AG09309 (cell line): ENCODE data around the gene PPARD.

ENCODE experiments used
- DNase-seq: peaks from one replicate; pipeline ENCODE4 v3.0.0-alpha.2; 2010; ENCODE audit warnings: low read depth
- H3K4me3 ChIP-seq: 2 replicates; pipeline ENCODE4 v1.5.1; 2011; ENCODE audit warnings: mild to moderate bottlenecking, low read depth, low read length, moderate library complexity; ENCODE audit not compliant: control insufficient read depth
- TF ChIP-seq, protein P1 (sequence below): IDR thresholded peaks from 2 replicates; pipeline ENCODE4 v1.5.1; 2011; ENCODE audit warnings: mild to moderate bottlenecking, low read depth, low read length, inconsistent platforms; ENCODE audit not compliant: insufficient read depth, control insufficient read depth; ENCODE audit errors: missing control alignments

Gene PPARD

DNA sequence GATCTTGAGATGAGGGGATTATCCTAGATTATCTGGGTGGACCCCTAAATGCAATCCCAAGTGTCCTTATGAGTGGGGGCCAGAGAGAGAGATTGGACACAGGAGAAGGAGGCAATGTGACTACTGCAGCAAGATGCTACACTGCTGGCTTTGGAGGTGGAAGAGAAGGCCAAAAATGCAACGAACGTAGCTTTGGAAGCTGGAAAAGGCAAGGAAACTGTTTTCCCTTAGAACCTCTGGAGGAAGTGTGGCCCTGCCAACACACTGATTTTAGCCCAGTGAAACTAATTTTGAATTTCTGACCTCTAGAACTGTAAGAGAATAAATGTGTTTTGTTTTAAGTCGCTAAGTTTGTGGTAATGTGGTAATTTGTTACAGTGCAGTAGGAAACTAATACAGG, 15.7 kb downstream of the PPARD start:
- DNase-seq, result no peak
- TF ChIP-seq, protein P1, sequence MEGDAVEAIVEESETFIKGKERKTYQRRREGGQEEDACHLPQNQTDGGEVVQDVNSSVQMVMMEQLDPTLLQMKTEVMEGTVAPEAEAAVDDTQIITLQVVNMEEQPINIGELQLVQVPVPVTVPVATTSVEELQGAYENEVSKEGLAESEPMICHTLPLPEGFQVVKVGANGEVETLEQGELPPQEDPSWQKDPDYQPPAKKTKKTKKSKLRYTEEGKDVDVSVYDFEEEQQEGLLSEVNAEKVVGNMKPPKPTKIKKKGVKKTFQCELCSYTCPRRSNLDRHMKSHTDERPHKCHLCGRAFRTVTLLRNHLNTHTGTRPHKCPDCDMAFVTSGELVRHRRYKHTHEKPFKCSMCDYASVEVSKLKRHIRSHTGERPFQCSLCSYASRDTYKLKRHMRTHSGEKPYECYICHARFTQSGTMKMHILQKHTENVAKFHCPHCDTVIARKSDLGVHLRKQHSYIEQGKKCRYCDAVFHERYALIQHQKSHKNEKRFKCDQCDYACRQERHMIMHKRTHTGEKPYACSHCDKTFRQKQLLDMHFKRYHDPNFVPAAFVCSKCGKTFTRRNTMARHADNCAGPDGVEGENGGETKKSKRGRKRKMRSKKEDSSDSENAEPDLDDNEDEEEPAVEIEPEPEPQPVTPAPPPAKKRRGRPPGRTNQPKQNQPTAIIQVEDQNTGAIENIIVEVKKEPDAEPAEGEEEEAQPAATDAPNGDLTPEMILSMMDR, result no peak
- no peak overlapping the region for H3K4me3 ChIP-seq

DNA sequence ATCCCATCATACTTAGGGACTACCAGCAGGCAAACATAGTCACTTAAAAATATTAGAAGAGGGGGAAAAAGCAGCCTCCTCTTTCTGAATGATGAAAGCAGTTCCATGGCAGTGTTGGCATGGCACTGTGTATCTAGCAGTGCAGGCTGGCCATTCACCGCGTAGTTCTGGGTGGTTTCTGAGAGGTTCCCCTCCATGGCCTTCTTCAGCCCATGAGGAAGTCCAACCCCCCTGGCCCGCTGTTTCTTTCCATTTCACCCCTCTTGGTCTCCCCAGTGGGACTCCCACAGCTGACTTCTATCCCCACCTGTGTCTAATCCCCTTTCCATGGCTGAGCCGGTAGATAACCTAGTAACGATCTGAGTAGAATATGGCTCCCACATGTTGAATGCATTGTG, 17.0 kb downstream of the PPARD start:
- DNase-seq, result no peak
- TF ChIP-seq, protein P1, result no peak
- H3K4me3 ChIP-seq, result no peak overlapping the region

DNA sequence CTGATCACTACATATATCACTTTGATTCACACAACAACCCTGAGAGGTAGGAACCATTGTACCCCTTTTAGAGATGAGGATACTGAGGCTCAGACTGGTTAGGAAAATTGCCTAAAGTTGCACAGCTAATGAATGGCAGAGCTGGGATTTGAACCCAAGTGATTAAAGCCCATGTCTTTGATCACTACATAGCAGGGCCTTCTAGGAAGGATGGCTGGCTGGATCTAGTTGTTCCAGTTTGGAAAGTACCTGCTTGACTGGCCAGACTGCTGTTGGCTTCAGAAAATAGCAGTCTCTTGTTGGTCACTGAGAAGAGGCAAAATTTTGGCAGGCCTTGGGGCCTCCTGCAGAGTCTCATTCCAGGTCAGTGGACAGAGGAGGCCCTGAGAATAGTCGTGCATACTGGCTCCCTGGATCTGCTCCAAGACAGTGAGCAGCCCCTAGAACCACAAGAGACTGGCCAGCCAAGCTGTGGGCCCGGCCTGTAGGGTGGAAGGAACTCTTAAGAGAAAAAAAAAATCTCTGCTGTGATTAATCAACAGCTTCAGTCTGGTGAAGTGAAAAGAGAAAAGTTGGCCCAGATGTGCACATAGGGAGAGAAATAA, 17.5 kb downstream of the PPARD start:
- DNase-seq, result peak; percentile 75
- H3K4me3 ChIP-seq, result no peak overlapping the region
- TF ChIP-seq, protein P1, result no peak

DNA sequence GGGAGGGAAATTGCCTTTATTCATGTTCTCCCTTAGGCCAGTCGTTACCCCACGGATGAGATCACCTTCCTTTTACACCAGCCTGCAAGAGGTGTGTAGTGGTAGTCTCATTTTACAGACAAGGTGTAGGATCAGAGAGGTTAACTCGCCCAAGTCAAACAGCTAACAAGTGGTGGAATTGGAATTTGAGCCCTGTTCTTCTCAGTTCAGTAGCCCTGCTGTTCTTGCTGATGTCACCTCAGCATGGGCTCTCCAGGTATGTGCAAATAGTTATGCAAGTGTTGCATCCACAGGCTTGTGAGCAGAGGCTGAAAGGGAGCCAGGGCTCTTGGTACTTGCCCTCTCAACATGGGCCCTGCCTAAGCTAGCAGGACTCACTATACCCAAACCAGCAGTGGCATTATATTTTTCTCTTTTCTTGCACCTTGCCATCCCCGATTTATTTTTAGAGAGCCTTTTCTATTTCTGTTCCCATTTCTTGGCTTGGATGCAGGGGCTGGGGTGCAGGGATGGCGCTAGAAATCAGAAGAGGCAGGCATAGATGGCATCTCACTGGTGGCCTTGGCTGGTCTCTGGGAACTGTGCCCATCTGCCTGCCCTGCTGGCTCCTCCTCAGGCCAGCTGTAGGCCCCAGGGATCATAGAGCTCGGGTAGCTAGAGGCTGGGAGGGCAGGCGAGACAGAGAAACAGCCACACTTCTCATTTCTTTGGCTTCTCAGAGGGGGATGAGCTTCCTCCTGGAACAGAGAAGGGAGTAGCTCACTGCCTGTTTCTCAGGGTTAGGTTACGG, 18.2 kb downstream of the PPARD start:
- DNase-seq, result no peak
- TF ChIP-seq, protein P1, result no peak
- no peak overlapping the region for H3K4me3 ChIP-seq

DNA sequence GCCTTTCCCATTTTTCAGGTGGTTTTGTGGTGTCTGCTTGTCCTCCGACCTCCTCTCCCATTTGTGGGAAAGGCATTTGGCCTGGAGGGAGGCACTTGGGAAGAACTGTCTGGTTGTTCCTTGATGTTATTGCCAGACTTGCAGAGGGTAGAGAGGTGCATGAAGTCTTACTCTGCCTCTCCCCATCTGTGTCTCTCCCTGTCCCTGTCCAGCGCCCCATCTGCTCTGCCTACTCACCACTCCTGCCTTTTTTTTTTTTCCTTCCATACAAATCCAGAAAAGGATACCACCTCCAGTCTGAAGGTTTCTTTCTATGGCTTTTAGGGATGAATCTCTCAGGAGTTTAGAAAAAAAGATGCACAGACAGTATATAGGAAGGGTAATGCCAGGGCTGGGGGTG, 19.8 kb downstream of the PPARD start:
- DNase-seq, result no peak
- H3K4me3 ChIP-seq, result no peak overlapping the region
- TF ChIP-seq, protein P1, result no peak

DNA sequence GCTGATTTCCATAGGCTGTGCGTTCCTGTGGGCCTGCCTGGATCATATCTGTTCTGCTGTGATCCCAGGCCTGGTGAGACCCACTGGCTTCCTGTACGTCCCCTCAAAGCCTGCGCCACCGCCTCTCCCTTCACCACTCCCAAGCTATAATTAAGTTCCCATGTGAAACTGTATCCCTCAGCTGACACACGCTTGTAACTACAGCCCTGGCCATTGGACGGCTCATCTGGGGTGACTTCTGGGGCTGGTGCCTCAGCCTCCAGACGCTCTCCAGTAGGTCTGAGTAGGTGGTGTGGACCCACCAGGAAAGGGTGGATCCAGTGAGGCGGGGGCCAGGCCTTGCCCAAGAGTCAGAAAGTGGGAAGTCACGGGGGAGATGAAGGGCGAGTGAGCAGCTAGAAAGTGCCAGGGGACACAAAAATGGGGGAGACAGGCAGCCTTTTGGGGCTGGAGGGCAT, 21.0 kb downstream of the PPARD start:
- TF ChIP-seq, protein P1, result no peak
- no peak overlapping the region for H3K4me3 ChIP-seq
- no peak for DNase-seq
